Activated naive CD4-positive, alpha-beta T cell treated with Interleukin-2 at 50 U/mL for 16 hours (primary cell): ENCODE measurements around the gene XRN2.

Experiments
- DNase-seq: peaks from one replicate; pipeline ENCODE4 v3.0.0-alpha.2; 2020

The XRN2 gene

GRCh38 chr20:21302664-21303060 lies 469 bp upstream of the XRN2 start:
- DNase-seq, result no peak

GRCh38 chr20:21303872-21304586 lies 898 bp downstream of the XRN2 start:
- DNase-seq, result no peak

GRCh38 chr20:21308340-21308739 lies 5.2 kb downstream of the XRN2 start:
- no peak for DNase-seq

GRCh38 chr20:21309678-21310467 lies 6.7 kb downstream of the XRN2 start:
- no peak for DNase-seq

GRCh38 chr20:21312813-21313474 lies 9.8 kb downstream of the XRN2 start:
- no peak for DNase-seq

- peak; percentile 6 for DNase-seq
Measured at GRCh38 chr20:21315138-21315537, 12.0 kb downstream of the XRN2 start.

- no peak for DNase-seq
Measured at GRCh38 chr20:21322083-21322710, 19.1 kb downstream of the XRN2 start.

- no peak for DNase-seq
Measured at GRCh38 chr20:21322921-21323331, 19.8 kb downstream of the XRN2 start.

GRCh38 chr20:21323640-21324039 lies 20.5 kb downstream of the XRN2 start:
- DNase-seq, result no peak

- no peak for DNase-seq
Measured at GRCh38 chr20:21324126-21324525, 21.0 kb downstream of the XRN2 start.

GRCh38 chr20:21325296-21325695 lies 22.2 kb downstream of the XRN2 start:
- no peak for DNase-seq

GRCh38 chr20:21326700-21327099 lies 23.6 kb downstream of the XRN2 start:
- DNase-seq, result no peak

- DNase-seq, result no peak
Measured at GRCh38 chr20:21336455-21337151, 33.5 kb downstream of the XRN2 start.

GRCh38 chr20:21338291-21338690 lies 35.2 kb downstream of the XRN2 start:
- DNase-seq, result no peak

GRCh38 chr20:21339499-21339898 lies 36.4 kb downstream of the XRN2 start:
- DNase-seq, result no peak

- DNase-seq, result no peak
Measured at GRCh38 chr20:21340991-21341697, 38.0 kb downstream of the XRN2 start.

- no peak for DNase-seq
Measured at GRCh38 chr20:21342656-21343345, 39.7 kb downstream of the XRN2 start.

GRCh38 chr20:21344206-21344900 lies 41.2 kb downstream of the XRN2 start:
- no peak for DNase-seq

- DNase-seq, result no peak
Measured at GRCh38 chr20:21344961-21345360, 41.8 kb downstream of the XRN2 start.

- no peak for DNase-seq
Measured at GRCh38 chr20:21352703-21353102, 49.6 kb downstream of the XRN2 start.

- DNase-seq, result no peak
Measured at GRCh38 chr20:21353236-21353635, 50.1 kb downstream of the XRN2 start.
